Tibial nerve (tissue), 4 donors: ENCODE results near the gene ITGAE.

Source experiments
- EP300 ChIP-seq, 2 donors: sonication (generic); formaldehyde crosslinking; IDR thresholded peaks; one replicate each; pipeline ENCODE4 v1.6.1; 2017; ENCODE audit warnings: antibody characterized with exemption in 2 of 2, mild to moderate bottlenecking in 1 of 2
- POLR2A ChIP-seq, 2 donors: fragments of 450-650 bp; IDR thresholded peaks; one replicate each; pipeline ENCODE4 v1.6.1; 2017; ENCODE audit warnings: antibody characterized with exemption in 2 of 2, mild to moderate bottlenecking in 2 of 2, moderate library complexity in 2 of 2
- TF ChIP-seq, protein P1 (sequence below), 5 experiments: fragments of 200-600 bp in 3 of 5; fragments of 450-650 bp in 2 of 5; sonication (generic) in 3 of 5; IDR thresholded peaks; one replicate each; pipeline ENCODE4 v1.5.1; 2016 to 2019; ENCODE audit warnings: antibody characterized with exemption in 5 of 5, mild to moderate bottlenecking in 3 of 5, moderate library complexity in 2 of 5

DNA sequence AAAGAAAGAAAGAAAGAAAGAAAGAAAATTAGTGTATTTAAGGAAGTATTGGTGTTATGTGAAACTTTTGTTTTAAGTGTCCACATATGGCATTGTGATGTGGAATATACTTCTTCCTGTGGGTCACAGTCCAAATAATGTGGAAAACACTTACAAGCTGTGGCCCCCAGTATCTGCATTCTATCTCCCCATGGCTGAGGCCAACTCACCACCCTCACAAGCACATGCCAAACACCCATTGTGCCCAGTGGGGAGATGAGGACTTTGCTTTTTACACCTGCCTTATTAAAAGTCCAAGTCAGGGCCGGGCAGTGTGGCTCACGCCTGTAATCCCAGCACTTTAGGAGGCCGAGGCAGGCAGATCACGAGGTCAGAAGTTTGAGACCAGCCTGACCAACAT lies 101.0 kb downstream of the ITGAE start:
- TF ChIP-seq, protein P1, sequence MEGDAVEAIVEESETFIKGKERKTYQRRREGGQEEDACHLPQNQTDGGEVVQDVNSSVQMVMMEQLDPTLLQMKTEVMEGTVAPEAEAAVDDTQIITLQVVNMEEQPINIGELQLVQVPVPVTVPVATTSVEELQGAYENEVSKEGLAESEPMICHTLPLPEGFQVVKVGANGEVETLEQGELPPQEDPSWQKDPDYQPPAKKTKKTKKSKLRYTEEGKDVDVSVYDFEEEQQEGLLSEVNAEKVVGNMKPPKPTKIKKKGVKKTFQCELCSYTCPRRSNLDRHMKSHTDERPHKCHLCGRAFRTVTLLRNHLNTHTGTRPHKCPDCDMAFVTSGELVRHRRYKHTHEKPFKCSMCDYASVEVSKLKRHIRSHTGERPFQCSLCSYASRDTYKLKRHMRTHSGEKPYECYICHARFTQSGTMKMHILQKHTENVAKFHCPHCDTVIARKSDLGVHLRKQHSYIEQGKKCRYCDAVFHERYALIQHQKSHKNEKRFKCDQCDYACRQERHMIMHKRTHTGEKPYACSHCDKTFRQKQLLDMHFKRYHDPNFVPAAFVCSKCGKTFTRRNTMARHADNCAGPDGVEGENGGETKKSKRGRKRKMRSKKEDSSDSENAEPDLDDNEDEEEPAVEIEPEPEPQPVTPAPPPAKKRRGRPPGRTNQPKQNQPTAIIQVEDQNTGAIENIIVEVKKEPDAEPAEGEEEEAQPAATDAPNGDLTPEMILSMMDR (IDR thresholded peaks at IDR 0.05) = no peak
- TF ChIP-seq EP300 (IDR thresholded peaks at IDR 0.05) = no peak
- TF ChIP-seq POLR2A (IDR thresholded peaks at IDR 0.05) = no peak
